ENCODE measurements around the gene SLC48A1. TPM values are rescaled to one million over a fixed set of nuclear protein-coding genes. Genes with fewer than 3 reads are reported as not detected.

Gene SLC48A1
- total RNA-seq, 1 experiment from 2014 or later = 37.5 TPM

GRCh38 chr12:47744778-47745436 lies 28.1 kb upstream of the SLC48A1 start:
- BruUV-seq (replicated peaks) = no TSS peak
- Histone ChIP-seq H3K9me3 (no peaks in the 10 kb centered on the region), H3K27me3 (replicated peaks; ENCODE audit: control insufficient read depth, insufficient read depth, low read length) (no peaks in the 10 kb centered on the region), H3K36me3 (ENCODE audit: control insufficient read depth, insufficient read depth, low read length) (no peaks in the 10 kb centered on the region), H3K4me3 (ENCODE audit: low read depth, low read length) (no peak overlapping the region), H3K4me1 (peaks cover 5% of the 10 kb centered on the region; the same call in 1 of the 2 replicates)
- Mint-ChIP-seq H3K4me3 (ENCODE audit: unreplicated experiment) (no peak overlapping the region), H3K36me3 (ENCODE audit: insufficient read depth, unreplicated experiment) (no peaks in the 10 kb centered on the region), H3K27ac (ENCODE audit: unreplicated experiment) (no peak overlapping the region), H3K27me3 (ENCODE audit: insufficient read depth, unreplicated experiment) (no peaks in the 10 kb centered on the region), H3K4me1 (ENCODE audit: low read depth, unreplicated experiment) (peaks cover 18% of the 10 kb centered on the region), H3K9me3 (ENCODE audit: unreplicated experiment) (no peaks in the 10 kb centered on the region)
- no peak for TF ChIP-seq CTCF (IDR thresholded peaks at IDR 0.05; ENCODE audit: insufficient read depth in 1 of 2, low read depth in 1 of 2, low read length in 1 of 2, severe bottlenecking in 1 of 2, unreplicated experiment in 1 of 2)
- intact Hi-C loops (cut with micrococcal nuclease; ENCODE audit: unreplicated experiment) = loop anchor here (1.0 kb wide), 5 partner anchors 14 to 93 kb away; no protein-coding TSS in a partner anchor
- CTCF ChIA-PET = interaction anchor here (1.0 to 6.1 kb wide), 9 partner anchors 12 to 438 kb away, joined by 3 to 171 read pairs (median 14); partner anchors contain the start of genes RAPGEF3, RPAP3, SLC48A1 and VDR
- DNase-seq = no peak
- POLR2A ChIA-PET = no interaction called here

GRCh38 chr12:47745485-47746041 lies 27.5 kb upstream of the SLC48A1 start:
- intact Hi-C loops (cut with micrococcal nuclease; ENCODE audit: unreplicated experiment) = no loop called here
- CTCF ChIA-PET = interaction anchor here (3.2 to 6.1 kb wide), 4 partner anchors 13 to 39 kb away, joined by 14 to 171 read pairs (median 105); partner anchors contain the start of genes RAPGEF3, RPAP3 and SLC48A1

More at GRCh38 chr12:47745485-47746041, 27.5 kb upstream of the SLC48A1 start:
- POLR2A ChIA-PET = no interaction called here
- H3K4me3 Mint-ChIP-seq (ENCODE audit: unreplicated experiment) = no peak overlapping the region
- Histone ChIP-seq H3K4me3 (ENCODE audit: low read depth, low read length) (no peak overlapping the region), H3K27me3 (replicated peaks; ENCODE audit: control insufficient read depth, insufficient read depth, low read length) (no peaks in the 10 kb centered on the region), H3K4me1 (peaks cover 5% of the 10 kb centered on the region; the same call in 1 of the 2 replicates), H3K9me3 (no peaks in the 10 kb centered on the region), H3K36me3 (ENCODE audit: control insufficient read depth, insufficient read depth, low read length) (no peaks in the 10 kb centered on the region)
- no peaks in the 10 kb centered on the region for H3K27me3 Mint-ChIP-seq (ENCODE audit: insufficient read depth, unreplicated experiment)
- no peaks in the 10 kb centered on the region for H3K9me3 Mint-ChIP-seq (ENCODE audit: unreplicated experiment)
- H3K36me3 Mint-ChIP-seq (ENCODE audit: insufficient read depth, unreplicated experiment) = no peaks in the 10 kb centered on the region
- TF ChIP-seq CTCF (IDR thresholded peaks at IDR 0.05; ENCODE audit: insufficient read depth in 1 of 2, low read depth in 1 of 2, low read length in 1 of 2, severe bottlenecking in 1 of 2, unreplicated experiment in 1 of 2) = no peak
- no TSS peak for BruUV-seq (replicated peaks)
- H3K4me1 Mint-ChIP-seq (ENCODE audit: low read depth, unreplicated experiment) = peaks cover 18% of the 10 kb centered on the region
- no peak for DNase-seq
- no peak overlapping the region for H3K27ac Mint-ChIP-seq (ENCODE audit: unreplicated experiment)

Data from Caco-2 (cell line).